Lower lobe of right lung (tissue), 2 donors: Measurements from ENCODE around the gene PLPP7. TPM values are rescaled to one million over a fixed set of nuclear protein-coding genes. Genes with fewer than 3 reads are reported as not detected.

Source experiments
- ATAC-seq, 2 donors: fragments of 200-7000 bp; cut with Tn5 transposase; one replicate each; pipeline ENCODE4 v1.9.1; 2020 to 2022; ENCODE audit warnings: mild to moderate bottlenecking in 2 of 2, moderate library complexity in 2 of 2
- DNase-seq: peaks from one replicate; pipeline ENCODE4 v3.0.0-alpha.2; 2020
- H3K27ac ChIP-seq: fragments of 200-600 bp; one replicate; pipeline ENCODE4 v1.8.0; 2022
- H3K27me3 ChIP-seq: fragments of 200-600 bp; one replicate; pipeline ENCODE4 v1.8.0; 2022; ENCODE audit warnings: low read depth
- H3K36me3 ChIP-seq: fragments of 200-600 bp; one replicate; pipeline ENCODE4 v1.8.0; 2022; ENCODE audit warnings: mild to moderate bottlenecking
- H3K4me1 ChIP-seq: fragments of 200-600 bp; one replicate; pipeline ENCODE4 v1.8.0; 2022
- H3K4me3 ChIP-seq: fragments of 200-600 bp; one replicate; pipeline ENCODE4 v1.8.0; 2022; ENCODE audit warnings: mild to moderate bottlenecking
- H3K9me3 ChIP-seq: fragments of 200-600 bp; one replicate; pipeline ENCODE4 v1.8.0; 2022
- CTCF ChIP-seq: fragments of 200-600 bp; IDR thresholded peaks from one replicate; pipeline ENCODE4 v1.8.0; 2022; ENCODE audit warnings: antibody characterized with exemption, mild to moderate bottlenecking
- intact Hi-C: fragments of 100-400 bp; cut with DNase I; formaldehyde crosslinking; loops from one replicate; pipeline ENCODE4 v1.11.0; 2022
- total RNA-seq: library from RNA; stranded (reverse); fragmentation: NEBNext Ultra II Directional; extraction: Animal tissue kit (Norgen Biotek cat#: 25700); gene quantifications from one replicate; pipeline ENCODE4 v1.2.1, GENCODE V29; 2021
- donor health status: DM: no; HTN: yes; CAD: no; lungs with severe emphysema.

The PLPP7 gene
- total RNA-seq, 1 donor from 2014 or later: 1.7 TPM

GRCh38 chr9:131276094-131276888 lies 13.2 kb upstream of the PLPP7 start, which contains the start of gene FAM78A:
FAM78A (minus strand) TSS chr9:131276510; CDS start chr9:131276179, 331 bp downstream.
- H3K27ac ChIP-seq: peak within 1 kb of the TSS; percentile 89
- no peaks in the 10 kb centered on the region for H3K36me3 ChIP-seq
- peak; percentile 89 for DNase-seq
- H3K4me1 ChIP-seq: peaks cover 35% of the 10 kb centered on the region
- peak within 1 kb of the TSS; percentile 76 for H3K4me3 ChIP-seq
- TF ChIP-seq CTCF: peak; percentile 13
- no peaks in the 10 kb centered on the region for H3K9me3 ChIP-seq
- ATAC-seq: peak in 1 of 2 donors; percentile 28
- peaks cover 10% of the 10 kb centered on the region for H3K27me3 ChIP-seq
- intact Hi-C loops: no loop called here

GRCh38 chr9:131276891-131277286 lies 12.6 kb upstream of the PLPP7 start:
- intact Hi-C loops: no loop called here
- no peak for ATAC-seq
- Histone ChIP-seq H3K9me3 (no peaks in the 10 kb centered on the region), H3K4me3 (peak overlapping the region; percentile 76), H3K27me3 (peaks cover 16% of the 10 kb centered on the region), H3K4me1 (peaks cover 29% of the 10 kb centered on the region), H3K27ac (peak overlapping the region; percentile 89), H3K36me3 (no peaks in the 10 kb centered on the region)
- no peak for DNase-seq
- no peak for TF ChIP-seq CTCF

GRCh38 chr9:131277287-131277909 lies 12.1 kb upstream of the PLPP7 start:
- no peaks in the 10 kb centered on the region for H3K36me3 ChIP-seq
- DNase-seq (no peak), ATAC-seq (no peak)
- peaks cover 26% of the 10 kb centered on the region for H3K4me1 ChIP-seq
- peak overlapping the region; percentile 89 for H3K27ac ChIP-seq
- no peak for TF ChIP-seq CTCF
- intact Hi-C loops: no loop called here
- H3K4me3 ChIP-seq: peak overlapping the region; percentile 76
- H3K27me3 ChIP-seq: peaks cover 21% of the 10 kb centered on the region
- H3K9me3 ChIP-seq: no peaks in the 10 kb centered on the region

GRCh38 chr9:131277910-131278701 lies 11.4 kb upstream of the PLPP7 start:
- Histone ChIP-seq H3K9me3 (no peaks in the 10 kb centered on the region), H3K4me3 (peak overlapping the region; percentile 76), H3K36me3 (no peaks in the 10 kb centered on the region), H3K27ac (peak overlapping the region; percentile 89), H3K27me3 (peaks cover 28% of the 10 kb centered on the region), H3K4me1 (peaks cover 22% of the 10 kb centered on the region)
- TF ChIP-seq CTCF: no peak
- DNase-seq: peak; percentile 80
- peak; percentile 74 to 76 for ATAC-seq
- intact Hi-C loops: no loop called here

GRCh38 chr9:131278702-131279111 lies 10.8 kb upstream of the PLPP7 start:
- DNase-seq (no peak), ATAC-seq (no peak)
- H3K9me3 ChIP-seq: no peaks in the 10 kb centered on the region
- peak overlapping the region; percentile 47 for H3K27ac ChIP-seq
- H3K36me3 ChIP-seq: no peaks in the 10 kb centered on the region
- no peak for TF ChIP-seq CTCF
- peaks cover 17% of the 10 kb centered on the region for H3K4me1 ChIP-seq
- intact Hi-C loops: no loop called here
- peaks cover 28% of the 10 kb centered on the region for H3K27me3 ChIP-seq
- no peak overlapping the region for H3K4me3 ChIP-seq
